AG10803 (cell line): ENCODE data around the gene C8A.

ENCODE experiments used
- DNase-seq: peaks from one replicate; pipeline ENCODE4 v3.0.0; 2010; ENCODE audit warnings: low read depth
- H3K4me3 ChIP-seq: 2 replicates; pipeline ENCODE4 v1.5.1; 2011; ENCODE audit warnings: mild to moderate bottlenecking, low read length, control low read depth
- CTCF ChIP-seq: conservative IDR thresholded peaks from 2 replicates; pipeline ENCODE4 v1.5.1; 2011; ENCODE audit warnings: mild to moderate bottlenecking, low read length, control low read depth, inconsistent platforms

The C8A gene

GRCh38 chr1:56901716-56902115 is 47.1 kb downstream of the C8A start:
- H3K4me3 ChIP-seq = no peak overlapping the region
- no peak for TF ChIP-seq CTCF
- peak; percentile 64 for DNase-seq

- TF ChIP-seq CTCF = no peak
- no peak for DNase-seq
- no peak overlapping the region for H3K4me3 ChIP-seq
Measured at GRCh38 chr1:56903778-56904177, 49.2 kb downstream of the C8A start.

- TF ChIP-seq CTCF = no peak
- peak; percentile 64 for DNase-seq
- no peak overlapping the region for H3K4me3 ChIP-seq
Measured at GRCh38 chr1:56904663-56905397, 50.2 kb downstream of the C8A start.

GRCh38 chr1:56905667-56906066 is 51.1 kb downstream of the C8A start:
- TF ChIP-seq CTCF = no peak
- DNase-seq = no peak
- no peak overlapping the region for H3K4me3 ChIP-seq

- peak; percentile 91 for DNase-seq
- no peak for TF ChIP-seq CTCF
- no peak overlapping the region for H3K4me3 ChIP-seq
Measured at GRCh38 chr1:56908619-56909221, 54.1 kb downstream of the C8A start.

GRCh38 chr1:56910441-56910985 is 55.9 kb downstream of the C8A start:
- no peak for DNase-seq

More at GRCh38 chr1:56910441-56910985, 55.9 kb downstream of the C8A start:
- TF ChIP-seq CTCF = no peak
- no peak overlapping the region for H3K4me3 ChIP-seq
